ENCODE data around the gene RNU1-3.
"Not testable (repeated sequence)": the region's sequence is repeated elsewhere in the genome, so short reads cannot be mapped to it uniquely, and the experiment has no call there.

Gene RNU1-3

GRCh38 chr1:16628361-16629111 is 38.2 kb downstream of the RNU1-3 start:
- no peak for DNase-seq (ENCODE audit: low read depth in 2 of 2)
- H3K4me3 ChIP-seq (replicated peaks in 1 of 2; ENCODE audit: low read depth in 2 of 2, low read length in 2 of 2), result no peak overlapping the region
- no peak for TF ChIP-seq CTCF (IDR thresholded peaks at IDR 0.05; ENCODE audit: low read depth, low read length)

DNA sequence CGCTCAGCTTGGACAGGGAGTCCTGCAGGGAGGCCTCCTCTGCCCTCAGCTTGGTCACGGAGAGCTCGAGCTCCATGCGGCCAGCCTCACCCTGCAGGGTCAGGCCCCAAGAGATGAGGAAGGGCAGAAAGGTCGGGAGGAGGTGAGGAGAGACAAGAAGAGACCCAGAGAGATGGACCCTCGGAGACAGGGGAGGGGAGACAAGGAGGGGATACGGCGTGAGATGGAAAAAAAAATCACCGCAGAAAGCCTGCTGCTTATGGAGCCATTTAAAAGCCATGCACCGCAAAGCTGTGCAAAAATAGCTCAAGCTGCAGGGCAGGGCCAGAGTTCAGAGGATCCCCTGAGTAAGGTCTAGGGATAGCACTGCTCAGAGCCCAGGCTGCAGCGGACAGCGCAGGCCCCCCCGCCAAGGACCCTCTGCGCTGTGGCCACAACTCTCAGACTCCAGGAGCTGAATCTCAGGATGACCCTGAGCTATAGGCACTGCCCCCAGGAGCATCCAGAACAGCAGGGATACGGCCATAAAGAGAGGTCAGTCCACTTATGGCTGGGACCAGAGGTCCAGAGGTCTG is 40.3 kb downstream of the RNU1-3 start:
- H3K4me3 ChIP-seq (replicated peaks in 1 of 2; ENCODE audit: low read depth in 2 of 2, low read length in 2 of 2); DNase-seq (ENCODE audit: low read depth in 2 of 2): not testable (repeated sequence)

- H3K4me3 ChIP-seq (replicated peaks in 1 of 2; ENCODE audit: low read depth in 2 of 2, low read length in 2 of 2), result no peak overlapping the region
- DNase-seq (ENCODE audit: low read depth in 2 of 2), result no peak
- TF ChIP-seq CTCF (IDR thresholded peaks at IDR 0.05; ENCODE audit: low read depth, low read length), result peak; percentile 1
These were observed 41.0 kb downstream of the RNU1-3 start for GRCh38 chr1:16625497-16626408.

GRCh38 chr1:16623812-16624719 is 42.7 kb downstream of the RNU1-3 start:
- DNase-seq (ENCODE audit: low read depth in 2 of 2); H3K4me3 ChIP-seq (replicated peaks in 1 of 2; ENCODE audit: low read depth in 2 of 2, low read length in 2 of 2): not testable (repeated sequence)

DNA sequence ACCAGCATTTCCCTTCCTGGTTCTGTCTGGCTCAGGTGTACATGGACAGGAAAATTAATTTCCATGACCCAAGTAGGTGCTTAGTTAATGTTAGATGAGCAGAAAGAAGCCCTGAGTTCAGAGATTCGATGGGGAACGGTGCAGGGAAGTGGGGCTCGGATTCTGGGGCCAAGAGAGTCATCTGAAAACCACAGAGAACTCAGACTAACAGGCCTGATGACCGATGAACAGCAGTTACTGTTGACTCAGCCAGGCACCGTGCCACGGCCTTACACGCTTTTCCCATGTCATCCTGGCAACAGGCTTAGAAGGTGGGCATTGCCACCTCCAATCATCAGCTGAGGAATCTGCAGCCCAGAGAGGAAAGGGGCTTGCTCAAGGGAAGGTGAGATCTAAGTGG is 43.4 kb downstream of the RNU1-3 start:
- H3K4me3 ChIP-seq (replicated peaks in 1 of 2; ENCODE audit: low read depth in 2 of 2, low read length in 2 of 2), result not testable (repeated sequence)
- peak; percentile 51 to 91 for DNase-seq (ENCODE audit: low read depth in 2 of 2)

GRCh38 chr1:16621681-16622315 is 45.0 kb downstream of the RNU1-3 start:
- not testable (repeated sequence) for DNase-seq (ENCODE audit: low read depth in 2 of 2); H3K4me3 ChIP-seq (replicated peaks in 1 of 2; ENCODE audit: low read depth in 2 of 2, low read length in 2 of 2)
- TF ChIP-seq CTCF (IDR thresholded peaks at IDR 0.05; ENCODE audit: low read depth, low read length), result peak; percentile 1

DNA sequence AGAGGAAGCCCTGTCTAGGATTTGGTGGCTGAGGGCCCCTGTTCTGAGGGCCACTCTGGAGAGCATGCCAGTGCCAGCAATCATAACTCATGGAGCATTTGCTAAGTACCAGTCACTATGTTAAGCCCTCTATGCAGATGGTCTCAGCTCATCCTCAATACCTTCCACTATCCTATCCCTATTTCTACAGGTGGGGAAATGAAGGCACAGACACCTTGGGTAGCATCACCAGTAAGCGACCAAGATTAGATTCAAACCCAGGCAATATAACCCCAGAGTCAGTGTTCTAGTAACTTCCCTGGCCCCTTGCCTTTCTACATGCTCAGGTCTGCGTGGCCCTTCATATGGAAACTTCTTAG is 45.5 kb downstream of the RNU1-3 start:
- no peak overlapping the region for H3K4me3 ChIP-seq (replicated peaks in 1 of 2; ENCODE audit: low read depth in 2 of 2, low read length in 2 of 2)
- TF ChIP-seq CTCF (IDR thresholded peaks at IDR 0.05; ENCODE audit: low read depth, low read length), result no peak
- DNase-seq (ENCODE audit: low read depth in 2 of 2), result no peak

DNA sequence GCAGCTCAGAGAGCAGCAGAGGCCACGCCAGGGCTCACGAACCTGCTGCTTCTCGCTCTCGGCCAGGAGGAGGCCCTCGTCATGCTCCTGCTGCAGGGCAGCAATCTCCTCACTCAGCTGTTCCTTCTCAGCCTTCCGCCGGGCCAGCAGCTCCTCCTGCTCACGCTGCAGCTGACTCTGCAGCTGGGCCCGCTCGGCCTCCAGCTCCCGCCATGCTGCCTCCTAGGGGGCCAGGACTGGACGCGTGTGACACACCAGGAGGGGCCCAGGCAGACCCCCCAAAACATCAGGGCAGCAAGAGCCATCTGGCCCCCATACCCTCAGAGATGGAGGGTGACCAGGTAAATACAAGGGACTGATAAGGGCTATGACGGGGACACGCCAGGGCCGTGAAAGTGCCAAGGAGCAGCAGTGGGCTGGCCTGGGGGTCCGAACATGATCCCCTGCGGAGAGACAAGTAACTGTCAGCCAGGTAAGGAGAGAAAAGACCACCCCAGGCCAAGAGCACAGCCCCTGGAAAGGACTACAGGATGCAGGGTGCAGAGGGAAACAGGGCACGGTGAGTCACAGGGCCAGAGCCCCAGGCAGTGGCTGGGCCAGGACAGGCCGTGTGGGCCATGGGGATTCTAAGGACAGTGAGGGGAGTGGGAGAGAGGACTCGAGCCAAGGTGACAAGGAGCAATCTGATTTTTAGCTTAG is 46.8 kb downstream of the RNU1-3 start:
- DNase-seq (ENCODE audit: low read depth in 2 of 2); H3K4me3 ChIP-seq (replicated peaks in 1 of 2; ENCODE audit: low read depth in 2 of 2, low read length in 2 of 2): not testable (repeated sequence)
